GM18861 (cell line): Measurements from ENCODE around the gene TRIO.

Experiments
- ATAC-seq: cut with Tn5 transposase; IDR thresholded peaks from one replicate; pipeline ENCODE4 v1.9.1; 2021; ENCODE audit not compliant: unreplicated experiment

TRIO gene

GRCh38 chr5:14183187-14183939 lies 40.2 kb downstream of the TRIO start:
- ATAC-seq, result no peak

- ATAC-seq, result no peak
Observed at GRCh38 chr5:14184082-14184481, 40.9 kb downstream of the TRIO start.

DNA sequence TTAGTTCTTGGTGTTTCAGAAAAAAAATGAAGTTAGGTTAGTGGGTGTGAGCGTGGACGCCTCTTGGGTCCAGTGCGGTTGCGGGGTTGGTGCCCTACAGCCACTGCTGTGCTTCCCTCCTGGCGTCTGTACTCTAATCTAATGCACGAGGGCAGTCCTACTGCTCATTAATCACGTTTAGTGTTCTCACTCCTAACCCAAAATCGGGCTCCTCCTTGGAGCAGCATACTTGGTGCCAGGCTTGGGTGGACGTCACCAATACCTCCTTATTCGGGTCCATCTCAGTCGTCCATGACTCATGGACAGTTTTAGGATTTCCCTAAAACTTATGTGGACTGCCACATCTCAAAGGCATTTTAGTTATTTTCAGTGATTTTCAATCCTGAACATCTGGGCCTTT lies 41.6 kb downstream of the TRIO start:
- no peak for ATAC-seq

DNA sequence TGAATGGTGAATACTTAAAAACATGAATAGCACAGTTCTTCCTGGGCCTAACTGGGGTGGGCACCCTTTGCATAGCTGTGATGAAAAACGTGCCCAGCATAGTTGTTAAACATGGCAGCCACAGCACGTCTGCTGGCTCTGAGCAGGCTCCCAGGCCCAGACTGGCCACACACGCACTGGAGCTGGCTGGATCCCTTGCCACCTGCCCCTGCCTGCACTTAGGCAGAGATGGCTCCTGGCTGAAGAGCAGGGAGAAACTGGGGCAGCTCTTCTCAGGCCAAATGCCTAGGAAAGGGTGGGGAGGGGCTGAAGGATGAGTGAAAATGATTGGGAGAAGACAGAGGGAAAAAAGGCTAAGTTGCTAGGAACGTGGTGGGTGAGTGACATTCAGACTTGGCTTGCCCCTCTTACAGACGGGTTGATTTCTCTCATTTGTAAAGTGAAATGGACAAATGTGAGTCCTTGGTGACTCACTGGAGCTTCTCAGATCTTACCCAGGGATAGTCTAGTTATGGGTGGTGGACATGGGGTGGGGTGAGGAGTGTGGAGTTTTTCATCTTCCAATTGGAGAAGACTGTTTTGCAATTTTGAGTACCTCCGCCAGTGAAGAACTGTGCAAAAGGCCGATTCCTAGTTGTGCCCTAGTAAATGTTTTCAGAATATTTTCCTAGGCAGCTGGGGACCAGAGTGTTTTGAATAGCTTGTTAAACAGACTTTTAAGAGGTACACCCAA lies 42.4 kb downstream of the TRIO start:
- ATAC-seq, result no peak

DNA sequence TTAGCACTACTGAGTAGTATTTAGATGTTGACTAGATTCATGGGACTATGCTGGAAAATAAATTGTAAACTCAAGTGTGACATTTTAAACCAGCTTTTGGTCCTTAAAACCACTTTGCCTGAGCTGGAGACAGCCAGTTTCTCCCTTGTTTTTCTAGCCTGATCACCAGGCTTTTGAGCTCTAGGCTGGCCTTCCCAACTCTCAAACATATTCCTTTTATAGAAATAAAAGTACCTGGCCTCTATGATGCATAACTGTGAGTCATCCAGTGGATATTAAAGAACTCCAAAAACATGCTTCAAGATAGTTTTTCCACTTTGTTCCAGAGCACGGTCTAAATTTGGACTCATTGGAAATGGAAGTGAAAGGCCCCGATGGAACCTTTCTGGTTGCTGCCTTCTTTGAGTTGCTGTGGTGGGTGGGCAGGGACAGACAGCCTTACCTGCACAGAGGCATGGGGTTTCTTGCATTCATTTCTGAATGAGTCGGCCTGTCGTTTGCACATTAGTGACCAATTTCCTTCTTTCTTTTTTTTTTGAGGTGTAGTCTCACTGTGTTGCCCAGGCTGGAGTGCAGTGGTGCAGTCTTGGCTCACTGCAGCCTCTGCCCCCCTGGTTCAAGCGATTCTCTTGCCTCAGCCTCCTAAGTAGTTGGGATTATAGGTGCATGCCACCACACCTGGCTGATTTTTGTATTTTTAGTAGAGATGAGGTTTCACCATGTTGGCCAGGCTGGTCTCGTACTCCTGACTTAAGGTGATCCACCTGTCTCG lies 43.1 kb downstream of the TRIO start:
- no peak for ATAC-seq

- ATAC-seq, result no peak
Observed at GRCh38 chr5:14187157-14187556, 44.0 kb downstream of the TRIO start.

DNA sequence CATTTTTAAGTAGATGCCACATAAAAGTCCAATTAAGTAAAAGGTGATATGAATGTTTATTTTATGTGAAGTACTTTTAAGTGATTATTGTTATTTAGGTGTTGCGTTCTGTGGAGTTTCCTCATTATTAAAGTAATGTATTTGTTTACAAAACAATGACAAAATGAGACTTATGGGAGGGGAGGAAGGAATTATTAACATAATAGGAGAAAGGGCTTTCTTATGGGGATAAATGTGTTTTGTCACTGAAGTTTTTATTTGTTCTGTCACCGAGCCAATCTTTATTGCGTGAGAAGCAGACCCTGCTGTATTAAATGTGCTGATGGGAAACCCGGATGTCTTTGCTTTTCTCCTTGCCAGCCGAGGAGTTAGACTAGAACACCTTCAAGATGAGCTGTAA lies 44.5 kb downstream of the TRIO start:
- ATAC-seq, result no peak

GRCh38 chr5:14188778-14189177 lies 45.6 kb downstream of the TRIO start:
- ATAC-seq, result no peak

- ATAC-seq, result no peak
Observed at GRCh38 chr5:14189680-14190079, 46.5 kb downstream of the TRIO start.

DNA sequence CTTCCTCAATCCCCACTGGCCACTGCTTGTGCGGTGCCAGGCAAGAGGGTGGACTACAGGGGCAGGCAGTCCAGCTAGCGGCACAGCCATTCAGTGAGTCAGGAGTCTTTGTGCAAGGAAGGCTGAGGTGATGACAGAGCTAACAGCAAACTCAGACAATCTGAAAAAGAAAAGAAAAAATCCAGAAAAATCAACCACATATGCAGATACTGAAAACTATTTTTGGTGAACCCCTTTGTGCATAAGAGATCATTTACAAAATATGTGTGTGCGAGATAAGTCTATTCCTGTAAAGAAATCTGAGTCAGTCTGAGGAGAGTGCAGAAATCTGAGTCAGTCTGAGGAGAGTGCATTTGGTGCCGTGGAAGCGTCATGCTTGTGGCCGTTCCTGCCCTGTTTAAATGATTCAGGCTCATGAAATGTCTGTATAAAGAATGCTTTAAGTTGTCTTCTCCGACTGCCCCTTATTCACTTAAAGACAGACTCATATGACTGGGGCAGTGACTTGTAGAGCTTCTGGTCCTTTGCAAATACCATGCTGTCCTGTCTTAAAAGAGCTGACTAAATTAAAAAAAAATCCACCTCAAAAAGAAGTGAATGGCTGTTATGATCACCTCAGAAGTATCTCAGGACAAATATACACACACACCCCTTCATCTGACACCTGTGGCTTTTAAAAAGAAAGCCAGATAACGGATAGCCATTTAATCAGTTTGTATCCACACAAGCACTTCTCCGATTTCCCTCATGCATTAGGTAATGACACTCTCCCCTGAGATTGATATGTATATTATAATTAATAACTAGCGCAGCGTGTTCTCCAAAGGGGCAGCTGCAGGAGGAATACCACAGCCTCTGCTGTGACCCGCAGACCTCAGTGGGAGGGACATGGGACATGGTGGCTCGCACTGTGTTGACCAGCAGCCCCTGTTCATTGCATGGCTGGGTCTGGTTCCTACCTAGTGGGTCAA lies 47.3 kb downstream of the TRIO start:
- no peak for ATAC-seq

- no peak for ATAC-seq
Observed at GRCh38 chr5:14191325-14191724, 48.2 kb downstream of the TRIO start.

GRCh38 chr5:14193496-14193895 lies 50.4 kb downstream of the TRIO start:
- ATAC-seq, result no peak

- no peak for ATAC-seq
Observed at GRCh38 chr5:14195588-14195987, 52.4 kb downstream of the TRIO start.

- ATAC-seq, result no peak
Observed at GRCh38 chr5:14197056-14197455, 53.9 kb downstream of the TRIO start.

DNA sequence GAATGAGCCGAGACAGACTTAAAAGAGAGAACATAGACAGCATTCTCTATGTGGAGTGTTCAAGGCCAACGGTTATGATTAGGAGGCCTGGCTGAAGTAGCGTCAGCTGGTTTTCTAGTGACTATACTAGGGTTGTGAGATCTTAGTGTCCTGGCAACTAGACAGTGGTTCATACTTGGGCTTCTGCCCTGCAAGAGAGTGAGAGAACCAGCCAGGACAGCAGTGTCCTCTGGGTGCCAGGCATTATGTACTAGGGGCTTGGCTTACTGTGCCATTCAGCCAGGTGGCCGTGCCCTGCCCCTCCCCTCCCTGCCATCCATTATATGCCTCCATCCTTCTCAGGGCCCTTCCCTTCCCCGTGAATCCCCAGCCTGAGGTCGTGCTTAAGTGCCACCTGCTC lies 56.8 kb downstream of the TRIO start:
- no peak for ATAC-seq

GRCh38 chr5:14200312-14200990 lies 57.3 kb downstream of the TRIO start:
- no peak for ATAC-seq

DNA sequence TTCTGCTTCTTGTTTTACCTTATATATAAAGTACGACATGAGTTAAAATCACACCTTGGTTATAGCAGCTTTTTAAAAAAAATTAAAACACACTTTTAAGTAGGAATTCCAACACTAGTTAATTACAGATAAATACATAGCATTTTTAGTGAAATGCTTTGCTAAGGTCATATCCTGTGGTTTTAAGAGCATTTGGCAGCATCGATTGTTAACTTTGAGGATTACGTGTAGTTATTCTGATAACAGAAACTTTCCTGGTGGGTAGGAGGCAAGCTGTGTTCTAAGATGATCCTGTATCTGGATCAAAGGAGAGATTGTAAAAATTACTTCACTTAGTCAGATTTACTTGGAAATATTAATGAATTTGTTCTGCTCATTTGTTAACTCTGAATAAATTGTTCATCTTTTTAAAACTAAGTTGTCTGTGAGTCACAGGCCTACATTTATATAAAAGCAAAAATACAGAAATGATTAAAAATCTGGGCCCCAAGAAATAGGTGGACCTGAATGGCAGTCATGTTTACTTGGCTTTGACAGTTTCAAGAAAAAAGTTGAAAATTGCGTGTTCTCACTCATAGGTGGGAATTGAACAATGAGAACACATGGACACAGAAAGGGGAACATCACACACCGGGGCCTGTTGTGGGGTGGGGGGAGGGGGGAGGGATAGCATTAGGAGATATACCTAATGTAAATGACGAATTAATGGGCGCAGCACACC lies 58.3 kb downstream of the TRIO start:
- ATAC-seq, result no peak

DNA sequence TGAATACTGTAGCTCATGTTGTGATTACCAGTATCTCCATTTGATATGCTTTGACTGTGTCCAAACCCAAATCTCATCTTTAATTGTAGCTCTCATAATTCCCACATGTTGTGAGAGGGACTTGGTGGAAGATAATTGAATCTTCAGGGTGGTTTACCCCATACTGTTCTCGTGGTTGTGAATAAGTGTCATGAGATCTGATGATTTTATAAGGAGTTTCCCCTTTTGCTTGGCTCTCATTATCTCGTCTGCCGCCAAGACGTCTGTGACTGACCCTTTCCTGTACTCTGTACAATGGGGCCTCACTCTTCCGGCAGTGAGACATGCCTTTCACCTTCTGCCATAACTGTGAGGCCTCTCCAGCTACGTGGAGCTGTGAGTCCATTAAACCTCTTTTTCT lies 59.3 kb downstream of the TRIO start:
- no peak for ATAC-seq

GRCh38 chr5:14204011-14204670 lies 61.0 kb downstream of the TRIO start:
- ATAC-seq, result no peak
